ENCODE measurements around the gene TAX1BP1.
"Not testable (repeated sequence)": the region's sequence is repeated elsewhere in the genome, so short reads cannot be mapped to it uniquely, and the experiment has no call there.

TAX1BP1 gene

DNA sequence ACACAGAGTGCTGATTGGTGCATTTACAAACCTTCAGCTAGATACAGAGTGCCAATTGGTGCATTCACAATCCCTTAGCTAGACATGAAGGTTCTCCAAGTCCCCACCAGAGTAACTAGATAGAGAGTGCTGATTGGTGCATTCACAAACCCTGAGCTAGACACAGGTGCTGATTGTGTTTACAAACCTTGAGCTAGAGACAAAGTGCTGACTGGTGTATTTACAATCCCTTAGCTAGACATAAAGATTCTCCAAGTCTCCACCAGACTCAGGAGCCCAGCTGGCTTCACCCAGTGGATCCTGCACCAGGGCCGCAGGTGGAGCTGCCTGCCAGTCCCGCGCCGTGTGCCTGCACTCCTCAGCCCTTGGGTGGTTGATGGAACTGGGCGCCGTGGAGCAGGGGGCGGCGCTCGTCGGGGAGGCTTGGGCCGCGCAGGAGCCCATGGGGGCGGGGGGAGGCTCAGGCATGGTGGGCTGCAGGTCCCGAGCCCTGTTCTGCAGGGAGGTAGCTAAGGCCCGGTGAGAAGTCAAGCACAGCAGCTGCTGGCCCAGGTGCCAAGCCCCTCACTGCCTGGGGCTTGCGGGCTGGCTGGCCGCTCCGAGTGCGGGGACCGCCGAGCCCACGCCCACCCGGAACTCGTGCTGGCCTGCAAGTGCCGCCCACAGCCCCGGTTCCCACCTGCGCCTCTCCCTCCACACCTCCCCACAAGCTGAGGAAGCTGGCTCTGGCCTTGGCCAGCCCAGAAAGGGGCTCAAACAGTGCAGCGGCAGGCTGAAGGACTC, 116.9 kb downstream of the TAX1BP1 start:
- not testable (repeated sequence) for DNase-seq

DNA sequence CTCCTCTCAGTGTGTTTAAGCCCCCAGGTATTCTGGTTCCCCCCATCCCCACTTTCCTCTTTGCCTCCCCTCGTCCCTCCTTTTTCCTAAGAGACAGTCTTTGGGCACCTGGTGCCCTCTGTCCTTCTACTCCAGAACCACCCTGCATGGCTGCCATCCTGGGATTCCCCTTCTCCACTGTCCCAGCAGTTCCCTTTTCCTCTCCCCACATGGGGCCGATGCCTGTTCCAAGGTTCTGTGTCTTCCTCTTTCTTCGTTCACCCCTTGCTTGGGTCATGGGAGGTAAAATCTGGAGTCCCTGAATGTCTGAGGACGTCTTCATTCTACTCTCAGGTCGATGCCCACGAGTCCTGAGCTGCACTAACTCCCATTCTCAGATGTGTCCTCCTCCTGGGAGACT, 120.8 kb downstream of the TAX1BP1 start:
- no peak for DNase-seq

GRCh38 chr7:27861747-27862146, 121.8 kb downstream of the TAX1BP1 start:
- no peak for DNase-seq

- no peak for DNase-seq
These were observed 123.9 kb downstream of the TAX1BP1 start for GRCh38 chr7:27863880-27864279.

GRCh38 chr7:27866256-27866655, 126.3 kb downstream of the TAX1BP1 start:
- DNase-seq, result no peak

GRCh38 chr7:27866828-27867672, 127.1 kb downstream of the TAX1BP1 start:
- DNase-seq, result no peak

DNA sequence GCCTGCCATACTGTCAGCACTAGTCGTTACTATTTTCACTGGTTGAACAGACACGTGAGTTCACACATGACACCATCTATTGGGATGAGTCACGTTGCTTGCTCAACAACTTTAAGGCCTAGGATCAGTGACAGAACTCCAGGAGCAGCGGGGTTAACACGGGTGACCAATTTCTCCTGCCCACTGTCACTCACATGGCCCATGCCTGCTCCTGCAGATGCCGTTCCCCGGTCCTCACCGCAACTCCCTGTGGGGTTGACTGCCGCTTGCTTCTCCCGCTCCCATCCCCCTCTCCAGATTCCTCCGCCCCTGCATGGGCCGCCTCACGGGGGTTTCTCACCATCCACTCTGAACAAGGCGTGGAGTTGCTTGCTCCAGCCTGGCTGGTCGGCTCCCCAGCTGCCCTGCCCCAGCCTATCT, 128.2 kb downstream of the TAX1BP1 start:
- no peak for DNase-seq

DNA sequence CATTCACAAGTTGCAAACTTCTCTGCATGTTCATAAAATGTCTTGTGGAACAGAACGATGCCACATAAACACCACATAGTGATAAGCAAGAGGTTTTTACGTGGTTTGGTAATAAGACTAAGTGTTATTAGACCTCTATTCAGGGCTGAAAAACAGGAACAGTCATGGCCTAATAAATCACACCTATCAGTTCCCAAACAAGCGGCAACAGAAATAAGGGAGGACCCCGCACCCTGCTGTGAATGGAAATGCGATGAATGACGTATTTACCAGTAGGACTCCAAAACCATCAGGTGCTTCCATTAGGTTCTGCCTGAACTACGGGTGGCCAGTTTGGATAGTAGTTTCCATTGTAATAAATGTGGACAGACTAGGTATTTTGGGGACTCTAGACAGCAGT, 129.1 kb downstream of the TAX1BP1 start:
- no peak for DNase-seq

DNA sequence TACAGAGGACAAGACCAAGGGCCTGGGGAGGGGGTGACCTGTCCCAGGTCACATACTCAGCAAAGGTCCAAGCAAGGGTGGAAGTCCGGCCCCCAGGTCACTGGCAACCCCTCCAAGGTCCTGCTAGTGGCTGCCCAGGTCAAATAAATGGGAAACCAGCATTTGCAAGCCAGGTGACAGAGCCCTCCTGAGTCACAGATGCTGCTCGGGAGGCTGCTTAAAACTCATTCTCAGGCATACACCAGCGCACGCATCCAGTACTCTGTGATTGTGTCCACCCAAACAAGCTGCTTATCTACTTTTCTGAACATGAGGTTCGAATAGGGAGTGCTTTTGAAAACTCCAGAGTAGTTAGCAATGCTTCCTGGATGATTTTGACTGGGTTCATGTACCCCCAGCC, 130.6 kb downstream of the TAX1BP1 start:
- DNase-seq, result no peak

- no peak for DNase-seq
These were observed 131.1 kb downstream of the TAX1BP1 start for GRCh38 chr7:27871086-27871485.

GRCh38 chr7:27871866-27872265, 131.9 kb downstream of the TAX1BP1 start:
- DNase-seq, result no peak

DNA sequence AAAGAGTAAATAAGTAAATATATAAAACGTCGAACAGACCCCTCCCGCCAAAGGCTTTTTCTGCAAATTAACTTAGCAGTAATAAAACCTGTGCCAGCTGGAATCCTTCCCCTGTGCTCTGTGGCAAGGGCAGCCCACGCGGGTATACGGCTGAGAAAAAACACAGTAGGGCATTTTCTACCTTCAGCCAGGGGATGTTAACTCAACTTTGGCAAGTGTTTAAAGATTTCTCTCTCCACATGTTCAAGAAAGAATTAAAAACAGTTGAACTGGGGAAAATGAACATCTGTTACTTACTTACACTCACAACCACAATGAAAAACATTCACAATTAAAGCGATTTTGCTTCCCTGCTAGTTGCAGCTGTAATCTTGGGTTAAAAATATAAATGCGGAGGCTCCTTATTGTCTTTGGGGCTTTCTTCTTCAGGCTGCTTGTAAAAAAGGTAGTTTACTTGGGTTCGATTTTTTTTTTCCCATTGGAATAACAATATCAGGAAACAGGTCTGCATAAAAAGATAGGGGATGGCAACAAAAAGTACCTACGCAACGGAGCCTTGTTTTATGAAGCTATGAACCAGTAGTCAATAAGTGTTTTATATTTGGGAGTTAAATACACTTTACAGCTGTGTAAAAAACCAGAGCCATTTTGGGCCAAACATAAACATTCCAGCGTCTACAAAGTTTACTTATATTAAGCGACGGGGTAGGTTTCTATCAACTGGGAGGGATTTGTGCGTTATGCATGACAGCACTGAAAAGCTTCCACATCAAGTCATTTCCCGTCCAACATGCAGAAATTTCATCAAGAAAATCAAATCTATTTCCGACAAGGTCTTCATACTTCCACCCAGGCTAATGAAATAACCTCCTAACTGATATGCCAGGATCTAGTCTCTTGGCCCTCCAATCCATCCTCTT, 132.7 kb downstream of the TAX1BP1 start:
- DNase-seq, result no peak

DNA sequence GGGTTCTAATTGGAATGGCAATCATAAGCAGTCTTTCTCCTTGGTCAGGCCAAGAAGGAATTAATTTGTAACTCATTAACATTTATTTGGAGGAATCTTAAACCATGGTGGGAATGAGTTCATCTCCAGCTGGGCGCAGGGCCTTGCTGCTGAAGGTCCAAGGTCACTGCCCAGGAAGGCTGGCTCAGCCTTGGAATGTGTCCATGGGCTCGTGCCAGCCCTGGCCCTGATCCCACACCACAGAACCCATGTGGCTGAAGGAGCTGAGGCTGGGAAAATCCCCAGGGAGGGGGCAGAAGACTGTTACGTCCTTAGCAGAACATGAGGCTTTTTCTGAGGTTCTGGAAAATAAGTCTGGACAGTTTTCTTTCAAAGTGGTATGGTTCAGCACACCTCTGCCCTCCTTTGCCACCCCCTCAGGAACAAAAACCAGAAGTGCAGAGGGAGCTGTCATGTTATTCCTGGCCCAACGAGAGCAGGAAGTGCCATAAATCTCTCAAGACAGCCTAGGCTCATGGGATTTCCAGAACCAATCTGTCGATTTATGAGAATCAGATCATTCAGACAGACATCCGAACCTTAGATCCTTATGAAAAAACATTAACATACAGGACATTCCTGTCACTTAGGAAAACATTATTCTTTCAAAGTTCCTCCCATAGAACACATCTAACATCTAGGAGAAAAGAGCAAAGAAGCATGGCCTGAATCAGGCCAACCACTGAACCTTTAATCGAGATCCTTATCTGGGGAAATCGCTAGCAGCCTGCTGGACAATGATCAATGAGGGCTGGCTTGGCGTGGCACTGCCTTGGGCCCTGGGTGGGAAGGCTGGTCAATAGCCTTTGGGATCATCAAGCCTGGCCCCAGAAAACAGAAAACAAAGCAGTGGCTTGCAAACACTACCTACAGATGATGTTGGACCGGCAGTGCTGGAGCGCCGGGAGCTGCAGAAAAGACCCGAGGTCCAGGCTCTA, 134.3 kb downstream of the TAX1BP1 start:
- DNase-seq, result no peak

DNA sequence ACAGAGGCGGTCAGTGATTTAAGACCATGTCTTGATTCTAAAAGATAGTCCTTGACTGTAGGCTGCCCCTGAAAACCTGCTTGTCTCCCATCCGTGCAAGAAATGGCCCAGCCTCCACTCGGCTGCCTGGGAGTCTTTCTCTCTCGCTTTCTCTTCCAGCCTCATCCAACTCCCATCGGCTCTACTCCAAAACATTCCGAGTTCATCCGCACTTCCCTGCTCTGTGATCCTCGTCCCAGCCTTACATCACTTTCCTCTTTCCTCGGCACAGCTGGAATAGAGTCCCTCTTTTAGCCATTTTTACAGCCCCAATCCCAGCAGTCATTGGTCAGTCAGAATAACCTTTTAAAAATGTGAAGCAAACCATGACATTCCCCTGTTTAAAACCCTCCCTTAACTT, 135.1 kb downstream of the TAX1BP1 start:
- no peak for DNase-seq

GRCh38 chr7:27875832-27876231, 135.9 kb downstream of the TAX1BP1 start:
- peak; percentile 87 for DNase-seq

GRCh38 chr7:27876756-27877155, 136.8 kb downstream of the TAX1BP1 start:
- DNase-seq, result no peak

All from NCI-H69 (cell line).